Measurements from ENCODE around the gene ZNF595.
"Not testable (repeated sequence)": the region's sequence is repeated elsewhere in the genome, so short reads cannot be mapped to it uniquely, and the experiment has no call there.

Gene ZNF595

DNA sequence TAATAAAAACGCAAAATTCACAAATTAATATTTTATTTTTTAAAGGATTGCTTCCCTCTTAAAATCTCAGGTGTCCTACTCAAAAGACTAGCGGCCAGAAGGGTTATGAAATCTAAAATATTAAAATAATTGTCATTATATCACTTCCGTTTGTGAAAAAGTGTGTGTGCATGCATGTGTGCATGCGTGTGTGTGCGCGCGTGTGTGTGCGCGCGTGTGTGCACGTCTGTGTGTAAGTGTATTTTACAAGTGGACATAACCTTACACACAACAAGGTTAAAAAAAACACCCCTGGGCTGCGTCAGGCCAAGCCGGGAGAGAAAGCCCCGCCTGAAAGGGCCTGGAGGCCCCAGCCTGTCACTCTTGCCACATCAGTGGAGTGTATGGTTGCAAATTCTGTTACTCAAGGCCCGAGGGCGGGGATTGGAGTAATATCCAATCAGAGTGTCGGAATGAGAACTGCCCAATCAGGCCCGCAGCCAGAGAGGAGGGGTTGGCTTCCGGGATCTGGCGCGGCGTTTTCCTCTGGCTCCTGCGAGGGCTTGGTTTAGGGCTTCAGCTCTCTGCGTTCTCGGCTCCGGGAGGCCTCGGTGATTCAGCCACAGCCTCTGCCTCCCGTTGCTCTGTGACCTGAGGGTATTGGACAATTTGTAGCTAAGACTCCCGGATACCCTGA lies at the start of gene ZNF595:
TSS of gene ZNF595 (plus strand) at position 518 of the 676 bp plus-strand sequence. CDS start 168 bp downstream, outside the sequence.
- DNase-seq (ENCODE audit: low read depth in 4 of 4, low spot score in 1 of 4): peak in 2 of 4 experiments; percentile 1 to 3

DNA sequence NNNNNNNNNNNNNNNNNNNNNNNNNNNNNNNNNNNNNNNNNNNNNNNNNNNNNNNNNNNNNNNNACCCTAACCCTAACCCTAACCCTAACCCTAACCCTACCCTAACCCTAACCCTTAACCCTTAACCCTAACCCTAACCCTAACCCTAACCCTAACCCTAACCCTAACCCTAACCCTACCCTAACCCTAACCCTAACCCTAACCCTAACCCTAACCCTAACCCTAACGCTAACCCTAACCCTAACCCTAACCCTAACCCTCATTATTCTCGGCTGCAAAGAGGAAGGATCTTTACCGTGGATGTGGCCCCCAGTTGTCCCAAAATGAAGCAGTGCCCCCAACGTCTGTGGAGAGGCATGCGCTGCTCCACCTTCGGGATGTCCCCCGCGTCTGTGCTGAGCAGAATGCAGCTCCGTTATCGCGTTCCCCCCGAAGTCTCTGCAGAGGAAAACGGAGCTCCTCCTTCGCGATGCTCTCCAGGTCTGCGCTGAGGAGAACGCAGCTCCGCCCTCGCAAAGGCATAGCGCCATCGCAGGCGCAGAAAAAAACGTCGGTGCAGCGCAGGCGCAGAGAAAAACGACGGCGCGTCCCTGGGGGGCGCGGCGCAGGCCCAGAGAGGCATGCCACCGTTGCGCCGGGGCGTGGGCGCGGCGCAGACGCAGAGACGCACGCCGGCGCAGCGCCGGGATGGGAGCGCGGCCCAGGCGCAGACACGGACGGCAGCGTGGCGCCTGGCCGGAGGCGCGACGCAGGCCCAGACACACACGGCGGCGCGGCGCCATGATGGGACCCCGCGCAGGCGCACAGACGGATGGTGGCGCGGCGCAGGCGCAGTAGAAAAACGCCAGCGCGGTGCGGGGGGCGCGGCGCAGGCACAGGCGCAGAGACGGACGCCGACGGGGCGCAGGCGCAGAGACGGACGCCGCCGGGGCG lies 42.9 kb upstream of the ZNF595 start:
- not testable (repeated sequence) for DNase-seq (ENCODE audit: low read depth in 4 of 4, low spot score in 1 of 4)

DNA sequence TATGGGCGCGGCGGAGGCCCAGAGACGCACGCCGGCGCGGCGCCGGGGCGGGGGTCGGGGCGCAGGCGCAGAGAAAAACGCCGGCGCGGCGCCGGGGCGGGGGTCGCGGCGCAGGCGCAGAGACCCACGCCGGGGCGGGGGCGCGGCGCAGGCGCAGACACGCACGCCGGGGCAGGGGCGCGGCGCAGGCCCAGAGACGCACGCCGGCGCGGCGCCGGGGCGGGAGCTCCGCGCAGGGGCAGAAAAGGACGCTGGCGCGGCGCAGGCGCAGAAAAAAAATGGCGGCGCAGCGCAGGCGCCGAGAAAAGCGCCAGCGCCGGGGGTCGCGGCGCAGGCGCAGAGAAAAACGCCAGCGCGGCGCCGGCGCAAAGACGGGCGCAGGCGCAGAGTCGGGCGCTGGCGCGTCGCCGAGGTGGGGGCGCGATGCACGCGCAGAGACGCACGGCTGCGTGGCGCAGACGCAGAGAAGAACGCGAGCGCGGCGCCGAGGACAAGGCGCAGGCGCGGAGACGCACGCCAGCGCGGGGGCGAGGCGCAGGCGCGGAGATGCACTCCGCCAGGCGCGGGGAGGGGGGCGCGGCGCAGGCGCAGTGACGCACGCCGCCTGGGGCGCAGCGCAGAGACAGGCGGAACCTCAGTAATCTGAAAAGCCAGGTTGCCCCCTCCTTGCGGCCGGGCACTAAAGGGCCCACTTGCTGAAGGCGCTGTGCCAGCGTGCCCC lies 41.9 kb upstream of the ZNF595 start:
- DNase-seq (ENCODE audit: low read depth in 4 of 4, low spot score in 1 of 4): not testable (repeated sequence)

DNA sequence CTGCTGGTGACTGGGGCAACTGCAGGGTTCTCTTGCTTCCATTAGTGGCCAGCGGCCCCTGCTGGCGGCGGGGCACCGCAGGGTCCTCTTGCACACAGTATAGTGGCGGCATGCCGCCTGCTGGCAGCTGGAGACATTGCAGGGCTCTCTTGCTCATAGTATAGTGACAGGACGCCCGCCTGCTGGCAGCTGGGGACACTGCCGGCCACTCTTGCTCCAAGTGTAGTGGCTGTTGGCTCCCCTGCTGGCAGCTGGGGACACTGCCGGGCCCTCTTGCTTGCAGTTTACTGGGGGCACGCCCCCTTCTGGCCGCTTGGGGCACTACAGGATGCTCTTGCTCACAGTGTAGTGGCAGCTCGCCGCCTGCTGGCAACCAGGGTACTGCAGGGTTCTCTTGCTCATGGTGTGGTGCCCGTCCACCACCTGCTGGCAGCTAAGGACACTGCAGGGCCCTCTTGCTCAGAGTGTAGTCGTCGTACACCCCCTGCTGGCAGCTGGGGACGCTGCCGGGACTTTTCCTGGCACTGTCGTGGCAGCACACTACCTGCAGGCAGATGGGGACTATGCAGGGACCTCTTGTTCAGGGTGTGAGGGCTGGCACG lies 41.2 kb upstream of the ZNF595 start:
- DNase-seq (ENCODE audit: low read depth in 4 of 4, low spot score in 1 of 4): peak in 1 of 4 experiments; percentile 18

DNA sequence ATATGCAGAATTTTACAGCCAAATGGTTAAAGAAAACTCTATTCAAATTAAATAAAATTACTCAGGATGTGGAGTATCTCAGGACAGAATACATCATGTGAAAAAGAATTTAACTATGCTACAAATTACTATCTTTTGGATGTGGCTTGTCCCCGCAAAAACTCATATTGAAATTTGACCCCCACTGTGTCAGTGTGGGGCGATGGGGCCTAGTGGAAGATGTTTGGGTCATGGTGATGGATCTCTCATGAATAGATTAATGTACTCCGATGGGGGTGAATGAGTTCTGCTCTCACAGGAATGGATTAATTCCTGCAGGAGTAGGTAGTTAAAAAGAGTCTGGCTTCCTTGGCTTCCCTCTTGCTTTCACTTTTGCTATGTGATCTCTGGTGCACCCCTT lies 35.0 kb upstream of the ZNF595 start:
- not testable (repeated sequence) for DNase-seq (ENCODE audit: low read depth in 4 of 4, low spot score in 1 of 4)

DNA sequence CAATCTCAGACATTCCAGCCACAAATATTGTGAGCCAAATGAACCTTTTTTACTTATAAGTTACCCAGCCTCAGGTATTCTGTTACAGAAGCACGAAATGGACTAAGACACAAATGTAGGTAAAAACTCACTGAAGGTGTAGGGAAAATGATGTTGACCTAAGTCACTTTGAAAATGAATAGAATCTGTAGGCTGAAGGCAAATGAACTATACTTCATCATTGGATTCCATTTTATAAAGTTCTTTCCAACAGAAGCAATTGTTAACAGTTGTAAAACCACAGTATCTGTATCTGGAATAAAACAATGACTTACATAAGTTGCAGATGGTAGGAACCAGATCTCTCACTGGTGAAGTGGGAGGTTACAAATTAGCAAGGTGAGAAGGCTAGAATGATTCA lies 34.5 kb upstream of the ZNF595 start:
- DNase-seq (ENCODE audit: low read depth in 4 of 4, low spot score in 1 of 4): not testable (repeated sequence)

DNA sequence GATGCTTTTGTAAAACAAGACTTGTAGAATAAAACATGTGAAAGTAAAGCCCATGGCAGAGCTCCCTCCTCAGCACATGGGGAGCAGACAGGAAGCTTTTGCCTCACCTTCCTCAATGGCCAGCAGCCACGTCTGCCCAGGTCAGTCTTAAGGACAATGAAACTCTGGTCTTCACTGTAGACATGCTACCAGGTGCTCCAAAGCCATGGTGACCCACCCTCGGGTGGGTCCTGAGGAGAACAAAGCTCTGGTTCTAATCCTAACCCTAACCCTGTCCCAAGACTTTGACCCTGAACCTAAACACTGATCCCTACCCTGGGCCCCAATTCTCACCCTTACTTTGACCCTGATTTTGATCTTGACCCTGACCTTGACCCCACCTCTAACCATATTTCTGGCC lies 30.2 kb upstream of the ZNF595 start:
- DNase-seq (ENCODE audit: low read depth in 4 of 4, low spot score in 1 of 4): not testable (repeated sequence)

DNA sequence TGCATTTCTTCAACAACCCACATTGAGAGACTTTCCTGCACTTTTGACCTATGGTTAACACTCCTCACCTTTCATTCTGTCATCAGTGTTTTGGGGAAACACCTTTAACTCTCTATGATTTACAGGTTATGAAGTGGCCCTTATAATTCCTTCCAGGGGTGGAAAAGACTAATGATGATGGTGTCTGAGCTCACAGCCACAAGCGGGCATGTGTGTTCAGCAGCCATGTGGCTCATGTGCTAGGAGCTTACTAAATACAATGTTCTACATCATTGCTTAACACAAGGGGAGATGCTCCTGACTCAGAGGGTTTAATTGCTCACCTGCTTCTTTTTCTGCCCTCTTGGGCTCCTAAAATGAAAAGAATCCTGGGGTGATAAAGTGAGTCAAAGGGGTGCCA lies 28.8 kb upstream of the ZNF595 start:
- not testable (repeated sequence) for DNase-seq (ENCODE audit: low read depth in 4 of 4, low spot score in 1 of 4)

DNA sequence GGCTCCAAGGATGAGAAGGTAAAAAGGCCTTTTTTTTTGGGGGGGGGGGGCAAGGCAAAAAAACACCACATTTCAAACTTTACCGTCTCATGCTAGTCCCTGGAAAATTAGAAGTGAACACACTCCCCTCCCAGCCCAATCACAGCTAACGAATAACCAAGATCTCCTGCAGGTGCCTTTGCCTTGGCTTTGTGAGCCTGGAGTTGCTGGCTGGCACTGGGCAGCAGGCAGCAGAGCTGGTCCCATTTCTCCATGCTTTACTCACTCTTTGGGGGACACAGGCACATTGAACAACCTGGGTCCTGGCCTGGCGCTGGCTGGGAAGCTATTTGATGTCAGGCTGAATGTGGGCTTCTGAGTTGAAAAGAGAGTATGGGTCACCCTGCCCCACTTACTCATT lies 25.6 kb upstream of the ZNF595 start:
- DNase-seq (ENCODE audit: low read depth in 4 of 4, low spot score in 1 of 4): not testable (repeated sequence)

DNA sequence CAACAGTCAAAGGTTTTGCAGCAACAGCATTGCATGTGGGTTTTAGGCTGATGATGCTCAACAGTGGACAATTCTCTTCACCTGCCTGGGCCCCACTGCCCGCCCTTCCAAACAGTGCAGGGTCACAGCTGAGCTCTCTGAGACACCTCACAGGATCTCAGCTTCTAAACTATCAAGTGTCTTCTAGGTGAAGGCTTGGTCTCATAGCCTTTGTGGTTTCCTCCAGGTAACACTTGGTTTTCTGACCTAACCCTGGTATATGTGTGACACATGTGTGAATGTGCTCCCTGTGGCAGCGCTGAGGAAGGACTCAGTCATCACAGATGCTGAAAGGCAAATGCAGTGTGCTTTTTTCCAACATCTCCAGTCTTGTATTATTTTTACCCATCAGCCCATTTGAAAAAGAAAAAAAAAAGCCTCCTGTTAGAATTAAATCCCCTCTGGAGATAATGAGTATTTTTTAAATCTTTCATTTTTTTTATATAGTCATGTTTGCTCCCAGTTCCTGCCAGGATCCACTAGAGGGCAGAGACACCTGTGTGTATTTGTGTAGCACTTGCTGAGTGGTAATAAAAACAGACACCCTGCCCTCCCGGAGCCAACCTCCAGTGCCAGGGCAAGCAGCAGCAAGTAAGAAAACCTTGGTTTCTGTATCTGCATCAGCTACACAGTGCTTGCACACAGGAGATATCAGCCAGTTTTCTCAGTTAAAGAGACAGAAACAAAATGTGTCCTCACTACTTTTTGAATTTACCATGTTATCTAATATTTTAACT lies 24.2 kb upstream of the ZNF595 start:
- not testable (repeated sequence) for DNase-seq (ENCODE audit: low read depth in 4 of 4, low spot score in 1 of 4)

DNA sequence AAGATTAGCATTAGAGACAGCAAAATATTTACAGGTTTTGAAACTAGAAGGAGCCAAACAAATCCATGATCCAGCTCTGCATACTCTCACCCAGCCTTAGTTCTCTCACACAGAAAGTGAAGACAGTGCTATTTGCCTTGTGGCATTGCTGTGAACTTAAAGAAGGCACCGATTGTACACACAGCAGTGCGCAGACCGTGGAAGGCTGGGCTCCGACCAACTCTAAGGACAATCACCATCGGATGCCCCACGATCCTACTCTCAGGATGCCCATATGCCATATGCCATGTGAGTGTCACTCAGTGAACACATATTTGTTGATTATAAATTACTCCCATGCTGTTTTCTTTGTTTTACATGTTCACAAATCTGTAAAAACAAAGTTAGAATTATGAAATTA lies 19.8 kb upstream of the ZNF595 start:
- not testable (repeated sequence) for DNase-seq (ENCODE audit: low read depth in 4 of 4, low spot score in 1 of 4)

DNA sequence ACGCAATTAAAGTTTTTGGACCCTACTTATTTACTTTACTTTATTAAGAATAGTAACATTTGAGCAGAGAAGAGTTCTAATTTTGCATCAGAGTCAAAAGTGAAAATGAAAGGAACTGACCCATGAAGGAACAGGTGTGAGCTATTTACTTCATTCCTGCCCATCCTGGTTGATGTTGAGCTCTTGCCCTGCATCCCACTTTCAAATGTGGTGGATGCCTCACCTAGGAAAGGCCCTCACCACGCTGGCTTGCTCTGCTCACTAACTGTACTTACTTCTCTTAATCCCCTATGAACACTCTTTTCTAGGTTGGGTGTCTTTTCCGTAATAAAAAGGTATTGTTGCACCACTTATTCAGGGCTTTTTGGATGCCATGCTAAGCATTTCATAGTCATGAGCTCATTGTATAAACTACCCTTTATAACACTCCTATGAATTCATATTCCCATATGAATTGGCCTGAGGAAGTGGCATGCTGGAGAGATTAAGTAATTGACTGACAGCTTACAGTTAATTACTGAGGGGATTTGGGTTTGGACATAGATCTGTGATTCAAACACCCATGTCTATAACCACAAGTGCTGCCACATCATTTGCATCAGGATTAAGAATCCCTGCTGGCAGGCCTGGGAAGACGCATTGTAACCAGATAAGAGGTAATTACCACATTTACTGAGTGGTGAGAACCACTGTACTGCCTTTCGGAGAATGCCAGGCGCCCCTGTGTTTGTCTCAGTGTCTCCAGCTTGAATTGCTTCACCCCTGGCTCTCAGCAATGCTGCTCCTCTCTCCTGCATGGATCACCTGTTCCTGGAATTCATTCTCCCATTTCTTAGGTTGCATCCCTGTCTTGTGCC lies 16.3 kb upstream of the ZNF595 start:
- not testable (repeated sequence) for DNase-seq (ENCODE audit: low read depth in 4 of 4, low spot score in 1 of 4)

DNA sequence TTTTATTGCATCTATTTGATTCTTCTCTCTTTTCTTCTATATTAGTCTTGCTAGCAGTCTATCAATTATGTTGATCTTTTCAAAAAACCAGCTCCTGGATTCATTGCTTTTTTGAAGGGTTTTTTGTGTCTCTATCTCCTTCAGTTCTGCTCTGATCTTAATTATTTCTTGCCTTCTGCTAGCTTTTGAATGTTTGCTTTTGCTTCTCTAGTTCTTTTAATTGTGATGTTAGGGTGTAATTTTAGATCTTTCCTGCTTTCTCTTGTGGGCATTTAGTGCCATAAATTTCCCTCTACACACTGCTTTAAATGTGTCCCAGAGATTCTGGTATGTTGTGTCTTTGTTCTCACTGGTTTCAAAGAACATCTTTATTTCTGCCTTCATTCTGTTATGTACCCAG lies 14.9 kb upstream of the ZNF595 start:
- not testable (repeated sequence) for DNase-seq (ENCODE audit: low read depth in 4 of 4, low spot score in 1 of 4)

DNA sequence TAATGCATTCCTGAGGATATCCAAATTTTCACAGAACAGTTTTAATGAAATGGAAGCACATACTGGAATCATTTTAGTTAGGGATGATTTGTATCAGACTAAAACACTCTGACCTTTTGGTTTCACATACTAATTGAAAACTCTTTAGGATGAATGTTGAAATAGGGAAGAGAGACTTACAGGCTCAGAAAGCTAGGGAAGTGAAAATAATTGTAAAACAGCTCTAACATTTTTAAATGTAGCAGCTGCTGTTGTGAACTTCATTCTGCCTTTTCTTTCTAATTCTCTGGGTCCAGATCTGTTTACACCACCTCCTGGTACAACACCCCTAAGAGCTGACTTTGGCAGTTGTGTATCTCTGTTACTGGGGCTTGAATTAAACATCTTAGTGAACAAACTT lies 9.7 kb upstream of the ZNF595 start:
- DNase-seq (ENCODE audit: low read depth in 4 of 4, low spot score in 1 of 4): not testable (repeated sequence)

DNA sequence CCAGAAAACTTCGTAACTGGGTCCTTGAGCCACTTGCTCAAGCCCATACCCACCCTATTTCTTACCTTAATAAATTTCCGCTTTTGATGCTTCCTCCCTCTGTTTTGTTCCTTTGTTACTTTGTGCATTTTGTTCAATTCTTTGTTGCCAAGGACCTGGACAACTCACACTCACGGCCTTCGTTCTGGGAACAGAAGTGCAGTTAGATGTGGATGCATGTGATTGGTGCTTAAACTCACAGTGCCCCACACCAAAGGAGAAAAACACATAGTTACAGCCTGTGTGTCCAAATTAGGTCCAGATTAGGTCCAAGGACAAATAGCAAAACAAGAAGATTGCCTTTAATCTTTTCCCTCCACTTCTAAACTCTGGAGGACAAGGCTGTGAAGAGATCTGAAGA lies 1.9 kb upstream of the ZNF595 start:
- not testable (repeated sequence) for DNase-seq (ENCODE audit: low read depth in 4 of 4, low spot score in 1 of 4)

DNA sequence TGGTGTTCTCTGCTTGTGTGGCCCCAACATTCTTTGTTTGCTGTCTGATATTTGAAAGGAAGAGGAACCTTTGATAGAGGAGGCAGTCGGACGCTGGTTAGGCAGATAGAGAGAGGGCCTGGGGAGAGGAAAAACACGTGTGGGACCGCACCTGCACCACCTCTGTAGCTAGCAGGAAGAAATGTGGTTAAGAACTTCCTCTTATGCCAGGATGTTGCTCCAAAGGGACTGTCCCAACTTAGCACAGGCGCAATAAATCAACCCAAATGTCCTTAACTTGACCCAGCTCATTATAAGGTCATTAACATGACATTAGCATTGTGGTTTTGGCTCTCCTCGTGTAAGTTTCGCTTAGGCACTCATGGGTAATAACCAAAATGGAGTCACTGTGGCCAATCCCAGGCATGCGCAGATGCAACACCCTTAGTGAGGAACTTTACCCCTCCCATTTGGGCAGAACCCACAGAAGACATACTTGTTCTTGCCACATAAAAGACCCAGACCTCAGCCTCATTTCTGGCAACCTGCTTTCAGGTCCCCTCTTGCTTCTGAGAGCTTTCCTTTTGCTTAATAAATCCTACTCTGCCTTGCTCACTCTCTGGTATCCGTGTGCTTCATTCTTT lies 1.4 kb upstream of the ZNF595 start:
- not testable (repeated sequence) for DNase-seq (ENCODE audit: low read depth in 4 of 4, low spot score in 1 of 4)

DNA sequence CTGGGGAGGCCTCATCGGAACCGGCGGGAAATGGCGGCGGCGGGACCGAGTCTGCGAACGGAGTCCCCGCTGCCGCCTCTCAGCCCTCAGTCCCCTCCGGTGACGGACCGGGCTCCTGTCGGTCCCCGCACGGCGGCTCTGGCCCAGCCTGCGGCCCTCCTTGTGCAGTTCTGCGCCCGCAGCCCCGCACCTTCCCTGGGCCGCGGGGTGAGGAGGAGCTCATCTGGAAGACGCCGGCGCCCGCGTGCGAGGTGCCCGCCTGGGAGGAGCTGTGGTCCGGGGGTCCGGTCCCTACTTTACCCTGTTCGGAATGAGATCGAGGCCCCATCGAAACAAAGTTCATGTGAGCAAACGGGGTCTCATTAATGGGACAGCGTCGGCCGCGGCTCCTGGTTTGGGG lies 400 bp downstream of the ZNF595 start:
- DNase-seq (ENCODE audit: low read depth in 4 of 4, low spot score in 1 of 4): not testable (repeated sequence)

DNA sequence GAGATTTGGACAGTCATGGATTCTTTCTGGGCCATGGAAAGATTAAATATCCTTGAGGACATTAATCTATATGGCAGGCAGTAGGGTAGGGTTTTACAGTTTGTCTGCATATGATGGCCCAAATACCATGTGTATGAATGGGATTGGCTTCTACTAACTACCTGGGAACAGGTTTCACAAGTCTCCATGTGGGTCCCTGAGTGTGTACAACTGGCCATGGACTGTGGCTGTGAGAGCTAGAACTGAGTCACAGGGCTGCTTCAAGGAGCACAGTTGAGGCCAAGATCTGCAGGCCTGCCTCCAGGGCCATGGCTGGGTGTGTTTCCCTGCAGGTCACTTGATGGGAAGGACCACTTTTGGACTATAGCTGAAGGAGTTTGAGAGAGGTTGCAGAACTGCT lies 11.6 kb downstream of the ZNF595 start:
- not testable (repeated sequence) for DNase-seq (ENCODE audit: low read depth in 4 of 4, low spot score in 1 of 4)

DNA sequence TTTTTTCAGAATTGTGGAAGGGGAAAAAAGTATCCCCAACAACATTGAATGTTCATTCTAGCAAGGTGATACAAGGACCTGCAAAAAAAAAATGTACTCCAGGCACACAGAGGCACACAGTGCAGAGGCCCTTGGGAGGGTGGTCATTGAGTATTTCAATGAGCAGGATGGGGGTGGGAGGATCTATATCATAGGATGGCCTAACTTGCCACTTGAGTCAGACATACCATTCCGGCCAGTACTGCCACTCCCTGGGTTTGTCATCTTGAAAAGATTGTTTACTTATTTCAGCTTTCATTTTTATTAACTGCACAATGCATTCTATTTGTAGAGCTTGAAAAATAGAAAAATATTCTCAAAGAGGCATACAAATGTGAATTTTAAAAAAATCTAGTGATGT lies 18.7 kb downstream of the ZNF595 start:
- DNase-seq (ENCODE audit: low read depth in 4 of 4, low spot score in 1 of 4): no peak
